Mesendoderm (in vitro differentiated cells): ENCODE measurements around the gene GRAMD1A.
A peak's percentile ranks its signal among the peaks of the same experiment; 100 is the strongest.
"Not testable (repeated sequence)": the region's sequence is repeated elsewhere in the genome, so short reads cannot be mapped to it uniquely, and the experiment has no call there.

Experiments used
- DNase-seq: peaks from one replicate; pipeline ENCODE4 v3.0.0; 2013
- H2AK5ac ChIP-seq: 2 replicates; pipeline ENCODE4 v1.6.1; 2013; ENCODE audit warnings: low read length, inconsistent platforms
- H2BK120ac ChIP-seq: 2 replicates; pipeline ENCODE4 v1.6.1; 2013; ENCODE audit warnings: low read depth, mild to moderate bottlenecking, low read length, moderate library complexity, mixed read lengths
- H2BK15ac ChIP-seq: replicated peaks from 2 replicates; pipeline ENCODE4 v1.6.1; 2013; ENCODE audit warnings: low read depth, mild to moderate bottlenecking, moderate library complexity
- H2BK5ac ChIP-seq: 2 replicates; pipeline ENCODE4 v1.6.1; 2013; ENCODE audit warnings: low read length, inconsistent platforms
- H3K18ac ChIP-seq: 2 replicates; pipeline ENCODE4 v1.6.1; 2013; ENCODE audit warnings: mild to moderate bottlenecking, low read length, mixed read lengths
- H3K23ac ChIP-seq: one replicate; pipeline ENCODE4 v1.6.1; 2013; ENCODE audit warnings: low read length
- H3K27ac ChIP-seq: 2 replicates; pipeline ENCODE4 v1.5.1; 2013; ENCODE audit warnings: low read depth, mild to moderate bottlenecking, inconsistent platforms, low read length, moderate library complexity
- H3K27me3 ChIP-seq: 2 replicates; pipeline ENCODE4 v1.6.1; 2013; ENCODE audit warnings: low read length, control low read depth, mild to moderate bottlenecking, inconsistent platforms; ENCODE audit not compliant: insufficient read depth, poor library complexity
- H3K36me3 ChIP-seq: 2 replicates; pipeline ENCODE4 v1.6.1; 2013; ENCODE audit warnings: low read length, inconsistent platforms; ENCODE audit not compliant: control insufficient read depth, insufficient read depth
- H3K4ac ChIP-seq: one replicate; pipeline ENCODE4 v1.6.1; 2013; ENCODE audit warnings: low read depth, mild to moderate bottlenecking, low read length, moderate library complexity
- H3K4me1 ChIP-seq: 2 replicates; pipeline ENCODE4 v1.6.1; 2013; ENCODE audit warnings: low read depth, low read length, inconsistent platforms; ENCODE audit not compliant: control insufficient read depth
- H3K4me2 ChIP-seq: 2 replicates; pipeline ENCODE4 v1.6.1; 2013; ENCODE audit warnings: low read length
- H3K4me3 ChIP-seq: 2 replicates; pipeline ENCODE4 v1.5.1; 2013; ENCODE audit warnings: mild to moderate bottlenecking, low read length
- H3K56ac ChIP-seq: one replicate; pipeline ENCODE4 v1.6.1; 2013; ENCODE audit warnings: low read length
- H3K79me1 ChIP-seq: 2 replicates; pipeline ENCODE4 v1.6.1; 2013; ENCODE audit warnings: low read length, inconsistent platforms
- H3K79me2 ChIP-seq: 2 replicates; pipeline ENCODE4 v1.6.1; 2013; ENCODE audit warnings: mild to moderate bottlenecking, low read length; ENCODE audit not compliant: control insufficient read depth, insufficient read depth
- H3K9ac ChIP-seq: 2 replicates; pipeline ENCODE4 v1.6.1; 2013; ENCODE audit warnings: low read length, inconsistent platforms
- H4K5ac ChIP-seq: one replicate; pipeline ENCODE4 v1.6.1; 2013; ENCODE audit warnings: low read length
- H4K8ac ChIP-seq: one replicate; pipeline ENCODE4 v1.6.1; 2013; ENCODE audit warnings: low read depth, mild to moderate bottlenecking, control low read depth, low read length, moderate library complexity
- WGBS: extraction: QIAGEN DNeasy Blood & Tissue Kit; methylation state at CpG from one replicate; pipeline ENCODE4 v1.1.7; 2013; ENCODE audit warnings: low lambda C conversion rate, missing lambda C conversion rate; ENCODE audit not compliant: insufficient coverage; ENCODE audit errors: extremely low coverage; 5-methylcytosine and 5-hydroxymethylcytosine counted together

The GRAMD1A gene

GRCh38 chr19:35027851-35028599, 27.9 kb downstream of the GRAMD1A start:
- Histone ChIP-seq H2BK120ac (no peak overlapping the region), H3K79me2 (no peaks in the 10 kb centered on the region)
- no CpG with 5 or more reads among the region's 7 CpGs for WGBS

GRCh38 chr19:35028600-35028885, 28.4 kb downstream of the GRAMD1A start:
- not testable (repeated sequence) for H2BK15ac ChIP-seq

More at GRCh38 chr19:35027851-35028599, 27.9 kb downstream of the GRAMD1A start:
- H3K36me3 ChIP-seq, result peaks cover 26% of the 10 kb centered on the region
- H3K4me1 ChIP-seq, result no peaks in the 10 kb centered on the region
- DNase-seq, result peak; percentile 75
- H3K4me3 ChIP-seq, result no peak overlapping the region
- H4K8ac ChIP-seq, result no peak overlapping the region
- H3K9ac ChIP-seq, result no peak overlapping the region
- no peaks in the 10 kb centered on the region for H3K27me3 ChIP-seq
- no peak overlapping the region for H3K18ac ChIP-seq
- no peak overlapping the region for H2BK15ac ChIP-seq
- no peak overlapping the region for H2BK5ac ChIP-seq
- no peak overlapping the region for H3K23ac ChIP-seq
- H3K79me1 ChIP-seq, result no peaks in the 10 kb centered on the region
- H3K27ac ChIP-seq, result no peak overlapping the region
- no peak overlapping the region for H3K4ac ChIP-seq
- no peak overlapping the region for H4K5ac ChIP-seq
- no peak overlapping the region for H3K4me2 ChIP-seq
- H3K56ac ChIP-seq, result no peak overlapping the region
- H2AK5ac ChIP-seq, result no peak overlapping the region

GRCh38 chr19:35029275-35029736, 29.2 kb downstream of the GRAMD1A start:
- not testable (repeated sequence) for H3K18ac ChIP-seq, H3K79me2 ChIP-seq, H2BK15ac ChIP-seq, H2AK5ac ChIP-seq, H2BK120ac ChIP-seq, H3K27me3 ChIP-seq, H3K27ac ChIP-seq, H3K56ac ChIP-seq, H4K5ac ChIP-seq, H3K4me3 ChIP-seq, H3K79me1 ChIP-seq, H3K4me2 ChIP-seq, DNase-seq, H3K4ac ChIP-seq, H3K23ac ChIP-seq, H3K4me1 ChIP-seq, H3K9ac ChIP-seq, H4K8ac ChIP-seq, H2BK5ac ChIP-seq
- peaks cover 14% of the 10 kb centered on the region for H3K36me3 ChIP-seq
- no CpG with 5 or more reads among the region's 11 CpGs for WGBS

More at GRCh38 chr19:35028600-35028885, 28.4 kb downstream of the GRAMD1A start:
- H3K27me3 ChIP-seq, H3K79me1 ChIP-seq, H4K8ac ChIP-seq, H3K4me1 ChIP-seq, H3K4me3 ChIP-seq, H3K27ac ChIP-seq, H3K9ac ChIP-seq, H3K56ac ChIP-seq, H2BK120ac ChIP-seq, H3K23ac ChIP-seq, H3K4me2 ChIP-seq, H3K4ac ChIP-seq, H3K18ac ChIP-seq, DNase-seq, H2AK5ac ChIP-seq, H3K79me2 ChIP-seq, H2BK5ac ChIP-seq, H4K5ac ChIP-seq: not testable (repeated sequence)
- H3K36me3 ChIP-seq, result peaks cover 22% of the 10 kb centered on the region
- no CpG with 5 or more reads among the region's 3 CpGs for WGBS

GRCh38 chr19:35029737-35030256, 29.7 kb downstream of the GRAMD1A start:
- Histone ChIP-seq H3K56ac (peak overlapping the region; percentile 34), H3K79me2 (no peaks in the 10 kb centered on the region), H3K4me1 (no peaks in the 10 kb centered on the region), H3K79me1 (no peaks in the 10 kb centered on the region), H3K4me2 (peak overlapping the region; percentile 36), H2BK120ac (no peak overlapping the region), H3K9ac (peak overlapping the region; percentile 38), H3K36me3 (peaks cover 14% of the 10 kb centered on the region), H3K27ac (no peak overlapping the region), H4K8ac (no peak overlapping the region), H3K18ac (no peak overlapping the region), H3K4ac (no peak overlapping the region), H2BK15ac (no peak overlapping the region), H3K23ac (no peak overlapping the region), H3K27me3 (no peaks in the 10 kb centered on the region), H2AK5ac (no peak overlapping the region), H3K4me3 (no peak overlapping the region), H4K5ac (no peak overlapping the region), H2BK5ac (no peak overlapping the region)
- DNase-seq, result no peak
- WGBS, result no CpG with 5 or more reads among the region's 11 CpGs

- WGBS, result no CpG with 5 or more reads among the region's 118 CpGs
- H3K79me2 ChIP-seq, result no peaks in the 10 kb centered on the region
- no peak within 1 kb of the TSS for H2BK15ac ChIP-seq
- no peak within 1 kb of the TSS for H3K27ac ChIP-seq
- H4K8ac ChIP-seq, result no peak within 1 kb of the TSS
- no peak within 1 kb of the TSS for H2AK5ac ChIP-seq
- H3K4ac ChIP-seq, result no peak within 1 kb of the TSS
- H3K23ac ChIP-seq, result no peak within 1 kb of the TSS
- H3K18ac ChIP-seq, result peak within 1 kb of the TSS; percentile 52
- H3K4me1 ChIP-seq, result no peaks in the 10 kb centered on the region
- no peak within 1 kb of the TSS for H2BK120ac ChIP-seq
- H3K79me1 ChIP-seq, result no peaks in the 10 kb centered on the region
- H3K9ac ChIP-seq, result peak within 1 kb of the TSS; percentile 47
- H4K5ac ChIP-seq, result no peak within 1 kb of the TSS
- H3K56ac ChIP-seq, result peak within 1 kb of the TSS; percentile 64
- peak within 1 kb of the TSS; percentile 2 for H3K4me3 ChIP-seq
- peak within 1 kb of the TSS; percentile 57 for H3K4me2 ChIP-seq
- peaks cover 13% of the 10 kb centered on the region for H3K36me3 ChIP-seq
- H3K27me3 ChIP-seq, result no peaks in the 10 kb centered on the region
- H2BK5ac ChIP-seq, result no peak within 1 kb of the TSS
- peak; percentile 76 for DNase-seq
Observed at GRCh38 chr19:35030257-35031071, 30.3 kb downstream of the GRAMD1A start, which contains the start of gene SCN1B. Gene SCN1B (plus strand): TSS chr19:35030470. CDS start chr19:35030821, 351 bp downstream.
